PC-3 (cell line): Measurements from ENCODE around the gene CTDNEP1. TPM values are rescaled to one million over a fixed set of nuclear protein-coding genes. Genes with fewer than 3 reads are reported as not detected.
A peak's percentile ranks its signal among the peaks of the same experiment; 100 is the strongest.

Experiments
- ATAC-seq: fragments of 200-7000 bp; cut with Tn5 transposase; 2 replicates; pipeline ENCODE4 v1.9.1; 2020; ENCODE audit warnings: mild to moderate bottlenecking, moderate library complexity
- BruUV-seq: library from RNA; stranded (reverse); fragments of 400-500 nt; replicated peaks from 2 replicates; lab custom pipeline; 2021; lab: Mats Ljungman, UMichigan
- CTCF ChIA-PET: fragments of 300-600 bp; sonication (Branson Sonifier 250); formaldehyde crosslinking; loops from one replicate; lab custom pipeline; 2022; ENCODE audit warnings: antibody characterized with exemption; lab: Charles Lee
- POLR2A ChIA-PET: fragments of 300-600 bp; sonication (Branson Sonifier 250); formaldehyde crosslinking; loops from one replicate; lab custom pipeline; 2022; ENCODE audit warnings: antibody characterized with exemption; ENCODE audit not compliant: unreplicated experiment; lab: Charles Lee
- DNase-seq: peaks from one replicate; pipeline ENCODE4 v3.0.0-alpha.2; 2015
- H2AFZ ChIP-seq: fragments of 300-600 bp; sonication (generic); 2 replicates; pipeline ENCODE4 v1.6.0; 2016; ENCODE audit warnings: antibody characterized with exemption, low read length
- H3F3A ChIP-seq: fragments of 300-600 bp; sonication (generic); one replicate; pipeline ENCODE4 v1.6.0; 2017; ENCODE audit warnings: antibody characterized with exemption, low read length, control low read depth, mild to moderate bottlenecking; ENCODE audit not compliant: unreplicated experiment
- H3K27ac ChIP-seq: fragments of 300-600 bp; sonication (generic); 2 replicates; pipeline ENCODE4 v1.5.1; 2016; ENCODE audit warnings: mild to moderate bottlenecking, low read length
- H3K27me3 ChIP-seq: fragments of 300-600 bp; sonication (generic); 2 replicates; pipeline ENCODE4 v1.6.1; 2016; ENCODE audit warnings: low read length, mixed read lengths
- H3K36me3 ChIP-seq: fragments of 300-600 bp; sonication (generic); 2 replicates; pipeline ENCODE4 v1.6.1; 2016; ENCODE audit warnings: low read depth, mixed run types, low read length, mixed read lengths
- H3K4me1 ChIP-seq: fragments of 300-600 bp; sonication (generic); 2 replicates; pipeline ENCODE4 v1.5.1; 2016; ENCODE audit warnings: low read length; ENCODE audit not compliant: insufficient read depth
- H3K4me2 ChIP-seq: fragments of 300-600 bp; sonication (generic); 2 replicates; pipeline ENCODE4 v1.6.0; 2016; ENCODE audit warnings: low read length
- H3K4me3 ChIP-seq: fragments of 300-600 bp; sonication (generic); 2 replicates; pipeline ENCODE4 v1.5.1; 2016; ENCODE audit warnings: mild to moderate bottlenecking, low read length, mixed read lengths
- H3K79me2 ChIP-seq: fragments of 300-600 bp; sonication (generic); 2 replicates; pipeline ENCODE4 v1.6.1; 2017; ENCODE audit warnings: low read length, mixed read lengths
- H3K9ac ChIP-seq: fragments of 300-600 bp; sonication (generic); 2 replicates; pipeline ENCODE4 v1.6.0; 2016; ENCODE audit warnings: mild to moderate bottlenecking, low read length
- H3K9me2 ChIP-seq: fragments of 300-600 bp; sonication (generic); replicated peaks from 2 replicates; pipeline ENCODE4 v1.6.1; 2016; ENCODE audit warnings: mixed run types, low read length, mixed read lengths
- H3K9me3 ChIP-seq: fragments of 300-600 bp; sonication (generic); 2 replicates; pipeline ENCODE4 v1.6.1; 2016; ENCODE audit warnings: low read length, mixed read lengths
- H4K20me1 ChIP-seq: fragments of 300-600 bp; sonication (generic); 2 replicates; pipeline ENCODE4 v1.6.1; 2016; ENCODE audit warnings: low read length, mixed read lengths
- CTCF ChIP-seq: fragments of 300-600 bp; sonication (generic); conservative IDR thresholded peaks from 2 replicates; pipeline ENCODE4 v1.5.1; 2017; ENCODE audit warnings: antibody characterized with exemption, low read depth, mild to moderate bottlenecking, low read length
- EZH2 ChIP-seq: fragments of 300-600 bp; sonication (generic); IDR thresholded peaks from one replicate; pipeline ENCODE4 v1.6.1; 2017; ENCODE audit warnings: antibody characterized with exemption, mild to moderate bottlenecking, low read length; ENCODE audit not compliant: unreplicated experiment
- EZH2phosphoT487 ChIP-seq: fragments of 300-600 bp; sonication (generic); IDR thresholded peaks from 2 replicates; pipeline ENCODE4 v1.6.1; 2018; ENCODE audit warnings: mild to moderate bottlenecking, antibody characterized with exemption, low read length, borderline replicate concordance
- intact Hi-C: fragments of 100-400 bp; cut with micrococcal nuclease; formaldehyde crosslinking; loops from 2 replicates; pipeline ENCODE4 v1.9.0; 2023
- microRNA-seq: library from miRNA; unstranded; fragments of <30 nt; microRNA quantifications from one replicate; pipeline ENCODE4 v1.1.0, GENCODE V29; 2020; ENCODE audit not compliant: unreplicated experiment
- total RNA-seq: library from RNA; depleted of rRNA; stranded (reverse); fragments of >200 nt; gene quantifications from 2 replicates; pipeline ENCODE4 v1.2.3, GENCODE V29; 2014; rRNA removed

The CTDNEP1 gene
- total RNA-seq, 1 experiment from 2014 or later, result 52.4 TPM

GRCh38 chr17:7196651-7197401, 54.7 kb downstream of the CTDNEP1 start:
- no peak overlapping the region for H3K27ac ChIP-seq
- no peak for TF ChIP-seq EZH2
- no peak for TF ChIP-seq EZH2phosphoT487
- no peak for TF ChIP-seq CTCF

GRCh38 chr17:7195971-7196370, 55.6 kb downstream of the CTDNEP1 start:
- Histone ChIP-seq H3K4me2 (no peak overlapping the region), H2AFZ (no peak overlapping the region), H3K27ac (no peak overlapping the region), H3K9me3 (no peaks in the 10 kb centered on the region), H3K4me3 (no peak overlapping the region), H3K79me2 (no peaks in the 10 kb centered on the region), H4K20me1 (no peaks in the 10 kb centered on the region), H3K9me2 (no peaks in the 10 kb centered on the region), H3F3A (no peaks in the 10 kb centered on the region), H3K9ac (no peak overlapping the region), H3K36me3 (no peaks in the 10 kb centered on the region), H3K4me1 (no peaks in the 10 kb centered on the region), H3K27me3 (no peaks in the 10 kb centered on the region)
- intact Hi-C loops, result no loop called here
- BruUV-seq, result no TSS peak
- CTCF ChIA-PET, result no interaction called here
- ATAC-seq (no peak), DNase-seq (no peak)
- POLR2A ChIA-PET, result no interaction called here
- no peak for TF ChIP-seq CTCF
- no peak for TF ChIP-seq EZH2
- TF ChIP-seq EZH2phosphoT487, result no peak

More at GRCh38 chr17:7196651-7197401, 54.7 kb downstream of the CTDNEP1 start:
- no peak overlapping the region for H3K4me2 ChIP-seq
- H2AFZ ChIP-seq, result no peak overlapping the region
- H3K79me2 ChIP-seq, result no peaks in the 10 kb centered on the region
- ATAC-seq, result no peak
- intact Hi-C loops, result no loop called here
- no peaks in the 10 kb centered on the region for H3K27me3 ChIP-seq
- no peaks in the 10 kb centered on the region for H3K36me3 ChIP-seq
- no peaks in the 10 kb centered on the region for H4K20me1 ChIP-seq
- POLR2A ChIA-PET, result no interaction called here
- H3K9me2 ChIP-seq, result no peaks in the 10 kb centered on the region
- CTCF ChIA-PET, result no interaction called here
- H3K9ac ChIP-seq, result no peak overlapping the region
- H3K4me3 ChIP-seq, result no peak overlapping the region
- H3K4me1 ChIP-seq, result no peaks in the 10 kb centered on the region
- no peaks in the 10 kb centered on the region for H3K9me3 ChIP-seq
- no TSS peak for BruUV-seq
- no peak for DNase-seq
- H3F3A ChIP-seq, result no peaks in the 10 kb centered on the region

Small RNAs within 50 kb of the gene (microRNA-seq; reads per million reads assigned to microRNA genes)
- 2,736 reads per million, percentile 88 among the genes with 10 or more reads in this experiment for gene MIR324

Other genes with a start within 250 kb of the CTDNEP1 start
- gene RNASEK, start 239.1 kb downstream of the CTDNEP1 start, total RNA-seq, result 169 and 195 TPM in 2 replicates
- 0.12 TPM in 1 of 2 replicates, not detected in the other for gene BCL6B, start 228.7 kb downstream of the CTDNEP1 start, total RNA-seq
- gene SLC16A13, start 215.7 kb downstream of the CTDNEP1 start, total RNA-seq, result 0.62 and 1.7 TPM in 2 replicates
- 0.75 TPM in 1 of 2 replicates, not detected in the other for gene SLC16A11, start 207.6 kb downstream of the CTDNEP1 start, total RNA-seq
- not detected in 2 replicates for gene CLEC10A, start 171.5 kb downstream of the CTDNEP1 start, total RNA-seq
- not detected in 2 replicates for gene ASGR2, start 136.9 kb downstream of the CTDNEP1 start, total RNA-seq
- 0.95 and 2.2 TPM in 2 replicates for gene ASGR1, start 72.4 kb downstream of the CTDNEP1 start, total RNA-seq
- gene DLG4, start 31.9 kb downstream of the CTDNEP1 start, total RNA-seq, result 6.5 and 12.8 TPM in 2 replicates
- 558 and 646 TPM in 2 replicates for gene ACADVL, start 31.8 kb downstream of the CTDNEP1 start, total RNA-seq
- gene DVL2, start 17.2 kb downstream of the CTDNEP1 start, total RNA-seq, result 36.9 and 65.7 TPM in 2 replicates
- gene PHF23, start 12.3 kb downstream of the CTDNEP1 start, total RNA-seq, result 20.8 and 32.7 TPM in 2 replicates
- gene GABARAP, start 9.3 kb downstream of the CTDNEP1 start, total RNA-seq, result 88.2 and 103 TPM in 2 replicates
- 60.5 and 67.5 TPM in 2 replicates for gene ELP5, start 481 bp upstream of the CTDNEP1 start, total RNA-seq
- 147 and 180 TPM in 2 replicates for gene CLDN7, start 10.7 kb upstream of the CTDNEP1 start, total RNA-seq
- 0.29 TPM in 1 of 2 replicates, not detected in the other for gene SLC2A4, start 30.0 kb upstream of the CTDNEP1 start, total RNA-seq
- 1.1 and 1.4 TPM in 2 replicates for gene YBX2, start 42.9 kb upstream of the CTDNEP1 start, total RNA-seq
- 1,140 and 1,203 TPM in 2 replicates for gene EIF5A, start 55.9 kb upstream of the CTDNEP1 start, total RNA-seq
- 30.8 and 45.8 TPM in 2 replicates for gene GPS2, start 63.6 kb upstream of the CTDNEP1 start, total RNA-seq
- gene NEURL4, start 77.6 kb upstream of the CTDNEP1 start, total RNA-seq, result 21.4 and 27.7 TPM in 2 replicates
- not detected in 2 replicates for gene ACAP1, start 84.8 kb upstream of the CTDNEP1 start, total RNA-seq
- 7.0 and 7.6 TPM in 2 replicates for gene KCTD11, start 100.4 kb upstream of the CTDNEP1 start, total RNA-seq
- not detected in 2 replicates for gene TMEM95, start 103.4 kb upstream of the CTDNEP1 start, total RNA-seq
- 10.8 and 13.5 TPM in 2 replicates for gene TNK1, start 129.4 kb upstream of the CTDNEP1 start, total RNA-seq
- 53.8 and 62.7 TPM in 2 replicates for gene PLSCR3, start 142.8 kb upstream of the CTDNEP1 start, total RNA-seq
- 56.6 and 82.4 TPM in 2 replicates for gene TMEM256, start 152.4 kb upstream of the CTDNEP1 start, total RNA-seq
- gene NLGN2, start 156.1 kb upstream of the CTDNEP1 start, total RNA-seq, result 7.4 and 12.7 TPM in 2 replicates
- gene SPEM1, start 168.6 kb upstream of the CTDNEP1 start, total RNA-seq, result not detected in 2 replicates
- not detected in 2 replicates for gene SPEM2, start 173.9 kb upstream of the CTDNEP1 start, total RNA-seq
- gene SPEM3, start 177.1 kb upstream of the CTDNEP1 start, total RNA-seq, result not detected in 2 replicates
- 14.0 and 17.9 TPM in 2 replicates for gene TMEM102, start 183.7 kb upstream of the CTDNEP1 start, total RNA-seq
- gene FGF11, start 187.8 kb upstream of the CTDNEP1 start, total RNA-seq, result 0.69 and 1.0 TPM in 2 replicates
- gene CHRNB1, start 193.3 kb upstream of the CTDNEP1 start, total RNA-seq, result 2.1 and 2.9 TPM in 2 replicates
- gene ZBTB4, start 227.9 kb upstream of the CTDNEP1 start, total RNA-seq, result 14.7 and 18.4 TPM in 2 replicates
- gene SLC35G6, start 229.7 kb upstream of the CTDNEP1 start, total RNA-seq, result not detected in 2 replicates
- gene POLR2A, start 232.6 kb upstream of the CTDNEP1 start, total RNA-seq, result 47.1 and 95.7 TPM in 2 replicates